Osteocyte (in vitro differentiated cells): ENCODE results near the gene PEPD. TPM values are rescaled to one million over a fixed set of nuclear protein-coding genes. Genes with fewer than 3 reads are reported as not detected.
"Not testable (repeated sequence)": the region's sequence is repeated elsewhere in the genome, so short reads cannot be mapped to it uniquely, and the experiment has no call there.

Experiments used
- DNase-seq: peaks from one replicate; pipeline ENCODE4 v3.0.0; 2021; ENCODE audit warnings: mixed read lengths; ENCODE audit not compliant: unreplicated experiment; ENCODE audit errors: extremely low spot score
- H3K27ac Mint-ChIP-seq: one replicate; pipeline ENCODE4 v1.8.0; 2021; ENCODE audit warnings: mild to moderate bottlenecking, mixed read lengths; ENCODE audit not compliant: unreplicated experiment
- H3K27me3 Mint-ChIP-seq: one replicate; pipeline ENCODE4 v1.8.0; 2021; ENCODE audit warnings: mixed read lengths; ENCODE audit not compliant: unreplicated experiment
- H3K36me3 Mint-ChIP-seq: one replicate; pipeline ENCODE4 v1.8.0; 2021; ENCODE audit warnings: mixed read lengths; ENCODE audit not compliant: unreplicated experiment
- H3K4me1 Mint-ChIP-seq: one replicate; pipeline ENCODE4 v1.8.0; 2021; ENCODE audit warnings: mixed read lengths; ENCODE audit not compliant: unreplicated experiment
- H3K4me3 Mint-ChIP-seq: one replicate; pipeline ENCODE4 v1.8.0; 2021; ENCODE audit warnings: mild to moderate bottlenecking, moderate library complexity, mixed read lengths; ENCODE audit not compliant: unreplicated experiment
- H3K9me3 Mint-ChIP-seq: one replicate; pipeline ENCODE4 v1.8.0; 2021; ENCODE audit warnings: mixed read lengths; ENCODE audit not compliant: unreplicated experiment
- CTCF ChIP-seq: fragments of 200-600 bp; sonication (generic); IDR thresholded peaks from 2 replicates; pipeline ENCODE4 v1.5.0; 2021; ENCODE audit warnings: antibody characterized with exemption, mild to moderate bottlenecking, moderate library complexity
- long read RNA-seq: library from polyadenylated mRNA; unstranded; transcript quantifications from one replicate; pipeline ENCODE4 v2.0.0, GENCODE V29; 2021
- total RNA-seq: library from RNA; stranded (reverse); gene quantifications from 2 replicates; pipeline ENCODE4 v1.2.1, GENCODE V29; 2021

PEPD gene
- total RNA-seq, result 106 and 113 TPM in 2 replicates
- long read RNA-seq, transcript PEPD-201 (15 exons, 1,910 nt), result major isoform, 423 of 472 reads
- long read RNA-seq, partial matches to known transcripts, result 27 of 472 reads
- long read RNA-seq, other reads (novel, unspliced or antisense), result 21 of 472 reads

- Mint-ChIP-seq H3K36me3 (no peaks in the 10 kb centered on the region), H3K4me1 (peaks cover 20% of the 10 kb centered on the region), H3K9me3 (no peaks in the 10 kb centered on the region), H3K4me3 (peak within 1 kb of the TSS; percentile 81), H3K27me3 (peaks cover under 1% of the 10 kb centered on the region), H3K27ac (peak within 1 kb of the TSS; percentile 60)
- DNase-seq, result peak; percentile 95
- no peak for TF ChIP-seq CTCF
Measured at GRCh38 chr19:33521480-33522370, at the start of gene PEPD. Gene PEPD, minus strand, starts transcription at chr19:33521791. Its CDS starts 31 bp downstream, at chr19:33521760.

- H3K4me3 Mint-ChIP-seq, result no peak overlapping the region
- TF ChIP-seq CTCF, result no peak
- H3K36me3 Mint-ChIP-seq, result no peaks in the 10 kb centered on the region
- H3K27ac Mint-ChIP-seq, result no peak overlapping the region
- H3K4me1 Mint-ChIP-seq, result no peaks in the 10 kb centered on the region
- H3K9me3 Mint-ChIP-seq, result peaks cover 17% of the 10 kb centered on the region
- DNase-seq, result no peak
- H3K27me3 Mint-ChIP-seq, result peaks cover 9% of the 10 kb centered on the region
Measured at GRCh38 chr19:33569821-33570220, 48.2 kb upstream of the PEPD start.

GRCh38 chr19:33568706-33569105 is 47.1 kb upstream of the PEPD start:
- Mint-ChIP-seq H3K4me1 (no peaks in the 10 kb centered on the region), H3K36me3 (no peaks in the 10 kb centered on the region), H3K27me3 (peaks cover 9% of the 10 kb centered on the region), H3K9me3 (peaks cover 6% of the 10 kb centered on the region), H3K27ac (no peak overlapping the region), H3K4me3 (no peak overlapping the region)
- DNase-seq, result no peak
- TF ChIP-seq CTCF, result no peak

GRCh38 chr19:33564836-33565338 is 43.3 kb upstream of the PEPD start:
- no peak for TF ChIP-seq CTCF
- Mint-ChIP-seq H3K27me3 (no peaks in the 10 kb centered on the region), H3K27ac (no peak overlapping the region), H3K9me3 (no peaks in the 10 kb centered on the region), H3K4me3 (no peak overlapping the region), H3K36me3 (no peaks in the 10 kb centered on the region), H3K4me1 (no peaks in the 10 kb centered on the region)
- no peak for DNase-seq

- H3K4me3 Mint-ChIP-seq, result no peak overlapping the region
- H3K36me3 Mint-ChIP-seq, result no peaks in the 10 kb centered on the region
- no peak overlapping the region for H3K27ac Mint-ChIP-seq
- H3K27me3 Mint-ChIP-seq, result no peaks in the 10 kb centered on the region
- TF ChIP-seq CTCF, result no peak
- DNase-seq, result no peak
- H3K4me1 Mint-ChIP-seq, result no peaks in the 10 kb centered on the region
- no peaks in the 10 kb centered on the region for H3K9me3 Mint-ChIP-seq
Measured at GRCh38 chr19:33562636-33563035, 41.0 kb upstream of the PEPD start.

- not testable (repeated sequence) for H3K27ac Mint-ChIP-seq, H3K36me3 Mint-ChIP-seq, DNase-seq, H3K9me3 Mint-ChIP-seq, H3K27me3 Mint-ChIP-seq, H3K4me3 Mint-ChIP-seq, H3K4me1 Mint-ChIP-seq
Measured at GRCh38 chr19:33561666-33562065, 40.1 kb upstream of the PEPD start.
